H1 (cell line): Measurements from ENCODE around the gene RNU4-1. TPM values are rescaled to one million over a fixed set of nuclear protein-coding genes. Genes with fewer than 3 reads are reported as not detected.

Source experiments
- BRCA1 ChIP-seq: IDR thresholded peaks from 2 replicates; pipeline ENCODE4 v1.6.1; 2012; ENCODE audit warnings: low read depth, low read length, improper control_type of control experiment
- CHD1 ChIP-seq: IDR thresholded peaks from 2 replicates; pipeline ENCODE4 v1.6.1; 2012; ENCODE audit warnings: low read depth, low read length, improper control_type of control experiment
- FOSL1 ChIP-seq: IDR thresholded peaks from 2 replicates; pipeline ENCODE4 v1.6.1; 2011; ENCODE audit warnings: mild to moderate bottlenecking, low read depth, low read length, moderate library complexity; ENCODE audit not compliant: insufficient read depth
- NANOG ChIP-seq: IDR thresholded peaks from 2 replicates; pipeline ENCODE4 v1.6.1; 2011; ENCODE audit warnings: low read length, low read depth, mild to moderate bottlenecking, inconsistent platforms; ENCODE audit not compliant: insufficient read depth, poor library complexity, severe bottlenecking
- SIN3A ChIP-seq, 2 experiments: IDR thresholded peaks in 1 of 2; conservative IDR thresholded peaks in 1 of 2; 2 replicates each; pipeline ENCODE4 v1.6.1; 2011 to 2012; ENCODE audit warnings: low read length in 2 of 2, improper control_type of control experiment in 1 of 2, low read depth in 1 of 2, mild to moderate bottlenecking in 1 of 2
- polyA plus RNA-seq, 7 experiments: library from polyadenylated mRNA; depleted of rRNA in 3 of 7; stranded (reverse) in 5 of 7; unstranded in 2 of 7; fragments of >200 nt in 5 of 7; fragments of 200-250 nt in 2 of 7; gene quantifications; 1 replicate in 5 of 7; 2 replicates in 1 of 7; 4 replicates in 1 of 7; pipeline versions ENCODE4 v1.2.1 to v1.2.3, GENCODE V29; 2011 to 2013; ENCODE audit warnings: missing spikeins in 2 of 7, mixed read lengths in 2 of 7
- total RNA-seq: library from RNA; stranded (reverse); fragmentation: NEBNext Ultra II Directional; extraction: Animal tissue kit (Norgen Biotek cat#: 25700); gene quantifications from 2 replicates; pipeline ENCODE4 v1.2.1, GENCODE V29; 2021
- TF ChIP-seq, protein P1 (sequence below): IDR thresholded peaks from 2 replicates; pipeline ENCODE4 v1.6.1; 2012; ENCODE audit warnings: low read length, inconsistent platforms
- TF ChIP-seq, protein P2 (sequence below): IDR thresholded peaks from 2 replicates; pipeline ENCODE4 v1.6.1; 2012; ENCODE audit warnings: inconsistent platforms

Gene RNU4-1
- total and polyA plus RNA-seq, 2 of the 8 experiments (the other 6 are each of a cell fraction or from before 2014, with no cell fraction given), result under 0.01 to 1,424 TPM

DNA sequence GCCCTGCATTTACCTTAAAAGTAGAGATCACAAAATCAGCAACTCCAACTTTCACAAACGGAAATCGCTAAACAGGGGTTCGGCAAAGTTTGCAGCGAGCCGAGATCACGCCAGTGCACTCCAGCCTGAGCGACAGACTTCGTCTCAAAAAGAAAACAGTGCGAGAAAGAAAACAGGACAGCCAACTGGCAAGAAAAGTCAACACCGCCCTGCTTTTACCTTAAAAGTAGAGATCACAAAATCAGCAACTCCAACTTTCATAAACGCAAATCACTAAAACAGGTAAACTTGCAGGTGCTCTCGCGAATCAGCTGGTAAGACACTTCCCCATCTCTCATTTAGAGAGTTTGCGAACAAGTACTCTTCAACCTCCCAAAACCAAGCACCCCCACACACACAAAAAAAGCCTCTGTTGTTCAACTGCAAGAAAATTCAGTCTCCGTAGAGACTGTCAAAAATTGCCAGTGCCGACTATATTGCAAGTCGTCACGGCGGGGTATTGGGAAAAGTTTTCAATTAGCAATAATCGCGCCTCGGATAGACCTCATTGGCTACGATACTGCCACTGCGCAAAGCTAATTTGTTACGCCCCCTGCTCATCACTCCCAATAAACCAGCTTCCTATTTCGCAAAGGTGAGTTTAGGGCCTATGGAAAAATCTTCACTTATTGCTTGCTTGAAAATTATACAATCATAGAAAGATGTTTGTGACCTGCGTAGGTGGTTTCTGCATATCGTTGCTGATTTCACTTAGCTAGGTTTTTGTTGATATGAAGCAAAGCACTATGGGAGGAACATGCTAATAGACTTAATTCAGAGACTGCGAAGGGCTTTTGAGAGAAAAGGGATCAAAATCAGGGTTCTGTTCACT, at the start of gene RNU4-1 (continued):
- TF ChIP-seq, protein P1, sequence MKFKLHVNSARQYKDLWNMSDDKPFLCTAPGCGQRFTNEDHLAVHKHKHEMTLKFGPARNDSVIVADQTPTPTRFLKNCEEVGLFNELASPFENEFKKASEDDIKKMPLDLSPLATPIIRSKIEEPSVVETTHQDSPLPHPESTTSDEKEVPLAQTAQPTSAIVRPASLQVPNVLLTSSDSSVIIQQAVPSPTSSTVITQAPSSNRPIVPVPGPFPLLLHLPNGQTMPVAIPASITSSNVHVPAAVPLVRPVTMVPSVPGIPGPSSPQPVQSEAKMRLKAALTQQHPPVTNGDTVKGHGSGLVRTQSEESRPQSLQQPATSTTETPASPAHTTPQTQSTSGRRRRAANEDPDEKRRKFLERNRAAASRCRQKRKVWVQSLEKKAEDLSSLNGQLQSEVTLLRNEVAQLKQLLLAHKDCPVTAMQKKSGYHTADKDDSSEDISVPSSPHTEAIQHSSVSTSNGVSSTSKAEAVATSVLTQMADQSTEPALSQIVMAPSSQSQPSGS, result peak; percentile 98
- TF ChIP-seq BRCA1 (no peak), NANOG (no peak), CHD1 (no peak), SIN3A (conservative IDR thresholded peaks at IDR 0.05 in 1 of 2, IDR thresholded peaks at IDR 0.05 in 1 of 2; ENCODE audit: low read depth in 1 of 2, low read length in 2 of 2) (peak in 1 of 2 experiments; percentile 91; a peak in 1 of 4 replicates), FOSL1 (no peak)
- TF ChIP-seq, protein P2, sequence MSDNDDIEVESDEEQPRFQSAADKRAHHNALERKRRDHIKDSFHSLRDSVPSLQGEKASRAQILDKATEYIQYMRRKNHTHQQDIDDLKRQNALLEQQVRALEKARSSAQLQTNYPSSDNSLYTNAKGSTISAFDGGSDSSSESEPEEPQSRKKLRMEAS, result no peak
